Mesenchymal stem cell (in vitro differentiated cells and primary cell): ENCODE measurements around the gene BFSP2.

ENCODE experiments used
- DNase-seq: peaks from one replicate; pipeline ENCODE4 v3.0.0-alpha.2; 2013
- H2AFZ ChIP-seq: one replicate; pipeline ENCODE4 v1.6.1; 2013; ENCODE audit warnings: low read depth, mild to moderate bottlenecking, control low read depth, inconsistent platforms, low read length, moderate library complexity
- H2AK5ac ChIP-seq: 2 replicates; pipeline ENCODE4 v1.6.1; 2013; ENCODE audit warnings: low read length, moderate library complexity, mild to moderate bottlenecking, inconsistent platforms; ENCODE audit not compliant: severe bottlenecking
- H2BK120ac ChIP-seq: one replicate; pipeline ENCODE4 v1.6.1; 2013; ENCODE audit warnings: low read depth, mild to moderate bottlenecking, inconsistent platforms, low read length, moderate library complexity
- H2BK12ac ChIP-seq, 2 experiments: one replicate each; pipeline ENCODE4 v1.6.1; 2013; ENCODE audit warnings: inconsistent platforms in 2 of 2, low read length in 2 of 2, mild to moderate bottlenecking in 2 of 2, moderate library complexity in 2 of 2, control low read depth in 1 of 2
- H2BK15ac ChIP-seq: one replicate; pipeline ENCODE4 v1.6.1; 2013; ENCODE audit warnings: mild to moderate bottlenecking, low read depth, inconsistent platforms; ENCODE audit not compliant: poor library complexity, severe bottlenecking
- H2BK5ac ChIP-seq: 2 replicates; pipeline ENCODE4 v1.6.1; 2013; ENCODE audit warnings: low read depth, mild to moderate bottlenecking, low read length, control low read depth, inconsistent platforms; ENCODE audit not compliant: poor library complexity, severe bottlenecking
- H3K14ac ChIP-seq, 2 experiments: one replicate each; pipeline ENCODE4 v1.6.1; 2013; ENCODE audit warnings: inconsistent platforms in 2 of 2, low read length in 2 of 2, control low read depth in 1 of 2, mild to moderate bottlenecking in 1 of 2, moderate library complexity in 1 of 2
- H3K18ac ChIP-seq, 2 experiments: one replicate each; pipeline ENCODE4 v1.6.1; 2013; ENCODE audit warnings: inconsistent platforms in 2 of 2, low read length in 2 of 2, control low read depth in 1 of 2, low read depth in 1 of 2, mild to moderate bottlenecking in 1 of 2
- H3K23ac ChIP-seq, 2 experiments: one replicate each; pipeline ENCODE4 v1.6.1; 2013; ENCODE audit warnings: inconsistent platforms in 2 of 2, low read length in 2 of 2, mild to moderate bottlenecking in 2 of 2, moderate library complexity in 2 of 2, control low read depth in 1 of 2
- H3K27ac ChIP-seq: 2 replicates; pipeline ENCODE4 v1.5.1; 2013; ENCODE audit warnings: mild to moderate bottlenecking, moderate library complexity, low read length, control low read depth, inconsistent platforms; ENCODE audit not compliant: poor library complexity, severe bottlenecking
- H3K27me3 ChIP-seq, 2 experiments: 2 replicates each; pipeline versions ENCODE4 v1.6.1 to v1.7.0; 2013; ENCODE audit warnings: low read length in 2 of 2, mild to moderate bottlenecking in 2 of 2, moderate library complexity in 2 of 2, control low read depth in 1 of 2, inconsistent platforms in 1 of 2; ENCODE audit not compliant: control insufficient read depth in 1 of 2, insufficient read depth in 1 of 2
- H3K36me3 ChIP-seq, 2 experiments: 2 replicates each; pipeline versions ENCODE4 v1.6.1 to v1.7.0; 2013; ENCODE audit warnings: low read length in 2 of 2, control low read depth in 1 of 2, inconsistent platforms in 1 of 2, low read depth in 1 of 2, mild to moderate bottlenecking in 1 of 2; ENCODE audit not compliant: insufficient read depth in 2 of 2, control insufficient read depth in 1 of 2
- H3K4ac ChIP-seq, 2 experiments: one replicate each; pipeline ENCODE4 v1.6.1; 2013; ENCODE audit warnings: inconsistent platforms in 2 of 2, low read length in 2 of 2, mild to moderate bottlenecking in 2 of 2, moderate library complexity in 2 of 2, control low read depth in 1 of 2, low read depth in 1 of 2
- H3K4me1 ChIP-seq: 2 replicates; pipeline ENCODE4 v1.6.1; 2013; ENCODE audit warnings: low read depth, low read length, control low read depth; ENCODE audit not compliant: control insufficient read depth, insufficient read depth
- H3K4me2 ChIP-seq: 2 replicates; pipeline ENCODE4 v1.6.1; 2013; ENCODE audit warnings: low read length, mild to moderate bottlenecking, inconsistent platforms; ENCODE audit not compliant: poor library complexity, severe bottlenecking
- H3K4me3 ChIP-seq, 2 experiments: 2 replicates each; pipeline versions ENCODE4 v1.5.1 to v1.7.0; 2013; ENCODE audit warnings: low read length in 2 of 2, mild to moderate bottlenecking in 2 of 2, control low read depth in 1 of 2, low read depth in 1 of 2; ENCODE audit not compliant: insufficient read depth in 1 of 2
- H3K79me1 ChIP-seq: replicated peaks from 2 replicates; pipeline ENCODE4 v1.6.1; 2013; ENCODE audit warnings: mild to moderate bottlenecking, control low read depth, low read length, inconsistent platforms; ENCODE audit not compliant: poor library complexity, severe bottlenecking
- H3K9ac ChIP-seq: 2 replicates; pipeline ENCODE4 v1.7.0; 2013; ENCODE audit warnings: mild to moderate bottlenecking, low read length, moderate library complexity
- H3K9me3 ChIP-seq: 2 replicates; pipeline ENCODE4 v1.7.0; 2013; ENCODE audit warnings: mild to moderate bottlenecking, low read length; ENCODE audit not compliant: control insufficient read depth
- H4K8ac ChIP-seq: one replicate; pipeline ENCODE4 v1.6.1; 2013; ENCODE audit warnings: inconsistent platforms, mild to moderate bottlenecking, low read length, moderate library complexity
- H4K91ac ChIP-seq: one replicate; pipeline ENCODE4 v1.6.1; 2013; ENCODE audit warnings: mild to moderate bottlenecking, low read length, inconsistent platforms
- whole genome bisulfite sequencing: methylation state at CpG from one replicate; pipeline ENCODE4 v1.1.7; 2013; ENCODE audit warnings: mixed read lengths; 5-methylcytosine and 5-hydroxymethylcytosine counted together

Gene BFSP2

DNA sequence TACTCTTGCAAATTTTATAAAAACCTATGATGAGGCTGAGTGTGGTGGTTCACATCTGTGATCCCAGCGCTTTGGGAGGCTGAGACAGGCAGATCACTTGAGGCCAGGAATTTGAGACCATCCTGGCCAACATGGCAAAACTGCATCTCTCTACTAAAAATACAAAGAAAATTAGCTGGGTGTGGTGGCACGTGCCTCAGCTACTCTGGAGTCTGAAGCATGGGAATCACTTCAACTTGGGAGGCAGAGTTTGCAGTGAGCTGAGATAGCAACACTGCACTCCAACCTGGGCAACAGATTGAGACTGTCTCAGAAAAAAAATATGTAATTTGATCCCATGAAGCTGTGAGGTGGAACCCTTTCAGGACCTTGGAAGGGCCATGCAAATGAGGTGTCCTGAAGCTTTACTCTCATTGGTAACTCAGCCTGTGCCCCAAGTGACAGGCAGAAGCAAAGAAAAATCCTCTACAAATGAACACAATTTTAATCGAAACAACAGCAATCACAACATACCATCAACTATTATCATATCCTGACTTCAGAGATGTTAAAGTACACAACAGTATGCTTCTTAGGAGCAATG is 89.0 kb downstream of the BFSP2 start:
- Histone ChIP-seq H3K18ac (no peak overlapping the region), H3K4me3 (no peak overlapping the region), H3K14ac (no peak overlapping the region), H4K8ac (no peak overlapping the region), H2BK5ac (no peak overlapping the region), H2AFZ (no peak overlapping the region), H3K36me3 (no peaks in the 10 kb centered on the region), H2BK120ac (no peak overlapping the region), H2BK15ac (no peak overlapping the region), H3K9ac (no peak overlapping the region), H4K91ac (no peak overlapping the region), H3K4me1 (peaks cover 11% of the 10 kb centered on the region), H2AK5ac (no peak overlapping the region), H3K9me3 (no peaks in the 10 kb centered on the region), H3K23ac (no peak overlapping the region), H3K27me3 (no peaks in the 10 kb centered on the region), H2BK12ac (no peak overlapping the region), H3K4ac (no peak overlapping the region), H3K79me1 (no peaks in the 10 kb centered on the region), H3K4me2 (no peak overlapping the region), H3K27ac (no peak overlapping the region)
- DNase-seq: peak; percentile 62
- WGBS: 89% methylated on average over 3 of the region's 3 CpGs

DNA sequence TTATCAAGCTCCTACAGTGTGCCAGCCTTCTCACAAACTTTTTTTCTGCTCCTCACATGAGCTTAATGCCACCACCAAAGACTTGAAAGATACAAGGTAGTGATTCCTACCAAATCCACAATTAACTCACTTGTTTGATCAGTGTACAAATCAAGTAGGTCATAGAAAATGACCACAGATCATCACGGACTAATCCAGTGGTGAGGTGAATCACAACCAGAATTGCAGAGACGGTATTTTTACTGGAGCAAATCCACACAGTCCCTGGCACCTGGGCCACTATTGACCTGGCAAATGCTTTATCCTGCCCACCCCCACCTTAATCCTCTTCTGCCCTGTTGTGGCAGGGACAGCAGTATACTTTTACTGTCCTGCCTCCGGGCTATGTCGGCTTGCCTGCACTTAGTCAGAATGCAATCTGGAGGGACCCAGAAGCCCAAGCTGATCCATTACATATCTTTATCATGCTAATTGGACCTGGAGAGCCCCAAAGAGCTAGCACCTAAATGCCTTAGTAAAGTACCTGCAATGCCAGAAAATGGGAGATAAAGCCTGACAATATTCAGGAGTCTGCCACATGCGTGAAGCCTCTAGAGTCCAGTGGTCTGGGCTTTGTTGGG is 89.7 kb downstream of the BFSP2 start:
- H3K4ac ChIP-seq: no peak overlapping the region
- no peak overlapping the region for H3K14ac ChIP-seq
- H3K4me3 ChIP-seq: no peak overlapping the region
- no peak overlapping the region for H3K4me2 ChIP-seq
- 86% methylated on average over 5 of the region's 5 CpGs for WGBS
- H2BK5ac ChIP-seq: no peak overlapping the region
- H2BK120ac ChIP-seq: no peak overlapping the region
- H4K8ac ChIP-seq: no peak overlapping the region
- no peaks in the 10 kb centered on the region for H3K36me3 ChIP-seq
- H3K27me3 ChIP-seq: no peaks in the 10 kb centered on the region
- H4K91ac ChIP-seq: no peak overlapping the region
- H2AK5ac ChIP-seq: no peak overlapping the region
- no peak overlapping the region for H3K27ac ChIP-seq
- peaks cover 12% of the 10 kb centered on the region for H3K4me1 ChIP-seq
- H2AFZ ChIP-seq: no peak overlapping the region
- no peak overlapping the region for H2BK12ac ChIP-seq
- H3K79me1 ChIP-seq: no peaks in the 10 kb centered on the region
- H3K9me3 ChIP-seq: no peaks in the 10 kb centered on the region
- no peak overlapping the region for H3K9ac ChIP-seq
- H2BK15ac ChIP-seq: no peak overlapping the region
- DNase-seq: no peak
- H3K18ac ChIP-seq: no peak overlapping the region
- H3K23ac ChIP-seq: no peak overlapping the region

DNA sequence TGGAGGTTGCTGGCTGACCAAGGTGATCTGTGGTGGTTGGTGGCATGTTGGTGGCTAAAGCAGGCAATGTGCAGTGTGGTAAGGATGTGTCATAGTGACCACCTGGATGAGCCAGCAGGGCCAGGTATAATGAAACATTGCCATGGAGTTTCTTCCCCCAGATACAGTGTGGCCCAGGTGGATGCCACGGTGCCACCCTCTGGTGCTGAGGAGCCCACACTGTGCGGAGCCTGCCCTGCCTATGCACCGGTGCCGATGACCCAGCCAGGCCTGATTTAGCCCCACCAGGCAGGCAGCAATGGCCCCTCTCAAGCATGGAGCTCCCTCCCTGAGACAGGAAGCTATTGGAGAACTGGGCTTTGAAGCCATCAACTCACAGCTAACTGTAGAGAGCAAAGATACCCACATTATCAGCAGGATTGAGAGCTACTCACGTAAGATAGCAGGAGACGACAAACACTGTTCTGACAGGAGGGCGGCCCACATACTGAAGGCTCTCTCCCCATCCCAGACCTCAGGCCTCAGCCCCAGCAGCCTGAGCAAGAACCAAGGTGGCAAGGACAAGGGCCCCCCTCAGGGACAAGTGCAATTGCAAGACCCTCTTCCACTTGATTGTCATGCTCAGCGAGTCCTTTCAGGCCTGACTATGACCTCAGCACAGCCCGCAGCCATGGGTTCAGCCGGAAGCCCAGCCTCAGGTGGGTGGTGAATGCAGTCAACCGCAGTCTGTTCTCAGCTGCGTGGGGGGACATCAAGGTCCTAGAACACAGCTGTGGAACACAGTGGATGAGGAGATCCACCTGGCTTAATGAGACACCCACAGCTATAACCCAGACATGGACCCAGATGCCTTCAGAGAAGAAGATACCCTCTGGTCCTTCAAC is 90.9 kb downstream of the BFSP2 start:
- H4K8ac ChIP-seq: no peak overlapping the region
- H3K9me3 ChIP-seq: no peaks in the 10 kb centered on the region
- H3K9ac ChIP-seq: no peak overlapping the region
- WGBS: 96% methylated on average over 12 of the region's 12 CpGs
- H3K4me3 ChIP-seq: no peak overlapping the region
- H3K4ac ChIP-seq: no peak overlapping the region
- H4K91ac ChIP-seq: no peak overlapping the region
- no peak overlapping the region for H2BK120ac ChIP-seq
- no peaks in the 10 kb centered on the region for H3K27me3 ChIP-seq
- H2BK12ac ChIP-seq: no peak overlapping the region
- H2AFZ ChIP-seq: no peak overlapping the region
- no peak overlapping the region for H3K27ac ChIP-seq
- no peak overlapping the region for H2AK5ac ChIP-seq
- no peak for DNase-seq
- H3K23ac ChIP-seq: no peak overlapping the region
- peaks cover 13% of the 10 kb centered on the region for H3K4me1 ChIP-seq
- H3K36me3 ChIP-seq: no peaks in the 10 kb centered on the region
- H3K14ac ChIP-seq: no peak overlapping the region
- H3K18ac ChIP-seq: no peak overlapping the region
- no peak overlapping the region for H2BK15ac ChIP-seq
- H3K79me1 ChIP-seq: no peaks in the 10 kb centered on the region
- H2BK5ac ChIP-seq: no peak overlapping the region
- no peak overlapping the region for H3K4me2 ChIP-seq

DNA sequence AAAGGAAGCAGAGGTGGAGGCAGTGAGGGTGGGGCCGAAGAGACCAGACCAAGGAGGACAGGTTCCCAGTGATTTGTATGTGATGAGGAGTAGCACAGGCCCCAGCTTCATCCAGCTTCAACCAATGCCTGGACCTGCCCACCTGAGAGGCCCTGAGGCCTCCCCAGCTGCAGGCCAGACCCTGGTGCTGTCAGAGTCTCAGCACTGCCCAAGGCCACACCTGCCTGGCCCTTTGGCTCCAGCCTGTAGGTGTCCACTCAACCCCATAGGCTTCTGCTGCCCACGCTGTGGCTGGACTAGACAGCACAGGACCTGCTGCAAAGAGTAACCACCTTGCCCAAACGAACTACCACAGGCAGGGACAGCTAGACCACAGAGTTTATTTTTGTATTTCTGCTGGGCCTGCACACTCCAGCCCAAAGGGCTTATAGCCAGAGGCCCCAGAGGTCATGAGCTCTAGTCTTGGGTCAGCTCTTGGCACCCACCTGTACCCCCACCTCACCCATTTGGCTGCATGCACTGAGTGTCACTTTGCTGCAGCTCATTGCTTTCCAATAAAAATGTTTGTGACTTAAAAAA is 91.7 kb downstream of the BFSP2 start:
- no peak overlapping the region for H3K23ac ChIP-seq
- H3K4ac ChIP-seq: no peak overlapping the region
- no peak overlapping the region for H2BK12ac ChIP-seq
- no peak overlapping the region for H3K18ac ChIP-seq
- H2AFZ ChIP-seq: no peak overlapping the region
- H2AK5ac ChIP-seq: no peak overlapping the region
- H2BK5ac ChIP-seq: no peak overlapping the region
- H4K8ac ChIP-seq: no peak overlapping the region
- H2BK15ac ChIP-seq: no peak overlapping the region
- 85% methylated on average over 3 of the region's 3 CpGs for WGBS
- no peak for DNase-seq
- H3K4me2 ChIP-seq: no peak overlapping the region
- no peak overlapping the region for H3K27ac ChIP-seq
- H3K9ac ChIP-seq: no peak overlapping the region
- H3K9me3 ChIP-seq: no peaks in the 10 kb centered on the region
- H3K4me1 ChIP-seq: peaks cover 9% of the 10 kb centered on the region
- no peak overlapping the region for H3K4me3 ChIP-seq
- no peaks in the 10 kb centered on the region for H3K27me3 ChIP-seq
- H3K14ac ChIP-seq: no peak overlapping the region
- no peaks in the 10 kb centered on the region for H3K79me1 ChIP-seq
- H3K36me3 ChIP-seq: no peaks in the 10 kb centered on the region
- no peak overlapping the region for H2BK120ac ChIP-seq
- no peak overlapping the region for H4K91ac ChIP-seq
